Measurements from ENCODE around the gene PLXNB3.
"Not testable (repeated sequence)": the region's sequence is repeated elsewhere in the genome, so short reads cannot be mapped to it uniquely, and the experiment has no call there.

Gene PLXNB3

GRCh38 chrX:153763989-153764755 lies at the start of gene PLXNB3:
TSS of gene PLXNB3 (plus strand) at chrX:153764249. CDS start at chrX:153765536, 1,287 bp downstream.
- in situ Hi-C loops (cut with MboI; ENCODE audit: low sequenced_read_pairs): no loop called here

DNA sequence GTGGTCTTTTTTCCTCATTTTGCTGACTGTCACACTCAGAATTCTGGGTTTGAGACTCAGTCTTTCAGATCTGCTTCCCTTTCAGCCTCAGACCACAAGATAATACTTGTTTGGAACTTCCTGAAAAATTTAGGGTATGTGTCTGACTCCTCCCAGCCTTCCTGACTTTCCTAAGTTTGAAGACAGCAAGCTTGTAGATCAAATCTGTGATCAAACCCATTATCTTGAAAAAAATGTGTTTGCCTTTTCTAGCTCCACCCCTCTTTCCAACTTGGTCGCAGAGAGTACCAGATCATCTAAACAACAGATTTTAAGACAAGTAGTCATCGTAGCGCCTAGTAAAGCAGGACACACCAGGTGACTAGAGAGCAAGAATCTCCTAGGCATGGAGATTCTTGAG lies 49.8 kb upstream of the PLXNB3 start:
- in situ Hi-C loops (cut with MboI; ENCODE audit: low sequenced_read_pairs): no loop called here

- in situ Hi-C loops (cut with MboI; ENCODE audit: low sequenced_read_pairs): no loop called here
These were observed 46.6 kb upstream of the PLXNB3 start for GRCh38 chrX:153717445-153717844.

DNA sequence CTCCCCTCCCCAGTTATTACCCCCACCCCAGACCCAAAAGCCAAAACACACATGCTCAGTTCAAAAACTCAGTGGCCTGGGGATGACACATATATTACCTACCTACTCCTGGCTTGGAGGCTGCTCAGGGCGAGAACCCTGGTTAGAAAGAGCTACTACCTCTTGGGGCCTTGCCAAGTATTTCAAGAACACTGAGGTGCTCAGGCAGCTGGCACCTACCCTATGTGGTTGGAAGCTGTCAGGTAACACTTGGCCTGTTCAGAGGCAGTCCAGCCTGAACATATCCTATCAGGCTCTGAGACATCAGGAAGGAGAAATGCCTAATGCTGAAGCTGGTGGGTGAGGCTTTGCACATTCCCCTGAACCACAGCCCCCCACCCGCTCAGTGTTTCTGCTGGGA lies 44.8 kb upstream of the PLXNB3 start:
- in situ Hi-C loops (cut with MboI; ENCODE audit: low sequenced_read_pairs): no loop called here

GRCh38 chrX:153719701-153720100 lies 44.3 kb upstream of the PLXNB3 start:
- in situ Hi-C loops (cut with MboI; ENCODE audit: low sequenced_read_pairs): no loop called here

DNA sequence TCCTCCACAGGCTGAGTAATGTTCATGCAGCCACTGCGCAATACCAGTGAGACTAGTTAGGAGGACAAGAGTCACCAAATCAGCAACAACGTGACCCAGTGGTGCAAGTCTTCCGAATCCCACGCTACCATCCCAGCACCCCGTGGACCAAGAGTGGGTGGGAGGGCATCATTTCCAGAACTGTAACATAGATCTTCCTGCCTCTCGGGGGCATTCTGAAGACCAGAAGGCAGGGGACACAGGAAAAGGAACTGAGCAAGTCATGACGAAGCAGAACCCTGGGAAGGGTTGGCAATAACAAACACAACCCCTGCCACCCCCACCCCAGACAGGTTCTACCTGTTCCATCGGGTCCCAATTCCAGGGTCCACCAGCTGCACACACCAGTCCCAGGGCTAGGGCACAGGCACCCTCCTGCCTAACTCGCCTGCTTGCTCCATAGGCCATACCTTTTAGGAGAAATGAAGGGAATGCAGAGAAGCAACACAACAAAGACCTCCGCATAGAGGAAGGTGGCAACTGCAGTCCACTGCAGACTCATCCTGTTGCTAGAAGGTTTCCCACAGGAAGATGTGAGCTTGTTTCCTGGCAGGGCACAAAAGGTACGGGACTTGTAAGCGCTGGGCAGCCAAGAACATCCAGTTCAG lies 41.2 kb upstream of the PLXNB3 start:
- in situ Hi-C loops (cut with MboI; ENCODE audit: low sequenced_read_pairs): no loop called here

- in situ Hi-C loops (cut with MboI; ENCODE audit: low sequenced_read_pairs): no loop called here
These were observed 40.4 kb upstream of the PLXNB3 start for GRCh38 chrX:153723351-153724251.

- in situ Hi-C loops (cut with MboI; ENCODE audit: low sequenced_read_pairs): no loop called here
These were observed 39.6 kb upstream of the PLXNB3 start, which contains the start of the genes ABCD1 and BCAP31 for GRCh38 chrX:153724252-153725038. TSS of gene ABCD1 (plus strand) at chrX:153724856. CDS start at chrX:153725267, 411 bp downstream. TSS of gene BCAP31 (minus strand) at chrX:153724387. CDS start at chrX:153723244, 1,143 bp downstream.

- in situ Hi-C loops (cut with MboI; ENCODE audit: low sequenced_read_pairs): no loop called here
These were observed 38.8 kb upstream of the PLXNB3 start for GRCh38 chrX:153725039-153725831.

DNA sequence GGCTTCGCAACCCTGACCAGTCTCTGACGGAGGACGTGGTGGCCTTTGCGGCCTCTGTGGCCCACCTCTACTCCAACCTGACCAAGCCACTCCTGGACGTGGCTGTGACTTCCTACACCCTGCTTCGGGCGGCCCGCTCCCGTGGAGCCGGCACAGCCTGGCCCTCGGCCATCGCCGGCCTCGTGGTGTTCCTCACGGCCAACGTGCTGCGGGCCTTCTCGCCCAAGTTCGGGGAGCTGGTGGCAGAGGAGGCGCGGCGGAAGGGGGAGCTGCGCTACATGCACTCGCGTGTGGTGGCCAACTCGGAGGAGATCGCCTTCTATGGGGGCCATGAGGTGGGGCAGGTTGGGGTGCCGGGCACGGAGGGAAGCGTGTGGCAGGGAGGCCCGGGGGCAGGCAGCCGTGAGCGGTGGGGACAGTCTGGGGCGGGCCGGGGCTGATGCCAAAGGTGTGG lies 38.2 kb upstream of the PLXNB3 start:
- in situ Hi-C loops (cut with MboI; ENCODE audit: low sequenced_read_pairs): no loop called here

- in situ Hi-C loops (cut with MboI; ENCODE audit: low sequenced_read_pairs): no loop called here
These were observed 37.5 kb upstream of the PLXNB3 start for GRCh38 chrX:153726286-153727122.

DNA sequence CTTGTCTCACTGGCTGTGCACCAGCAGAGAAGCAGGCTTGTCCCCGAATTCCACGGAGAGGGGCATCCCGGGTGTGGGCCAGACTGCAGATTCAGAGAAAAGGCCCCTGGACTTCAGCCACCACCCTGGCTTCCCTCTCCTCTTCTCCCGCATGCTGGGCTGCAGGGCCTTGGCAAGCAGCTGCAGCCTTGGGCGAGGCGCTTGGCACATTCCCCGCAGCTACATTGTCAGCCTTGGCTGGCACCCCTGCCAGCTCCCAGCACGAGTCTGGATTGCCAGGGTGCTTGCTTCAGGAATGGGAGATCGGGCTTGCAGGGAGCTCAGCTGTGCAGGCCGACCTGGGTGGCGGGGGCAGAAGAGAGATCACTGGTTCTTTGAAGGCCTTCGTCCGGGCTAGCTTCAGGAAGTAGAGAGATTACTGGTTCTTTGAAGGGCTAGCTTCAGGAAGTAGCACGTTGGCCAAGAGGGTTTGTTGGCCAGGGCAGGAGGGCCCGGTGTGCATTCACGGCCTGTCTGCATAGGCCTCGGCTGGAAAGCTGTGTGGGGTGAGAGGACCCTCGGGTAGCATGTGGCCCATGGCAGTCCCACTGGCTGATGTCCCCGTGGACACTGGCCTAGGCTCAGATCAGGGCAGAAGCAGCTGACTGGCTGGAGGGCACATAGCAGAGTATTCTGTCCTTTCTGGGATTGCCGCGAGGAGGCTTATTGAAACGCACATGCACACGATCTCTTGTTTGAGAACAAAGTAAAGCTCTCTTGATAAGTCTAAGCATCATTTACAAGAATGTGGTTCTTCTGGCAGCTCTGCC lies 36.7 kb upstream of the PLXNB3 start:
- in situ Hi-C loops (cut with MboI; ENCODE audit: low sequenced_read_pairs): no loop called here

DNA sequence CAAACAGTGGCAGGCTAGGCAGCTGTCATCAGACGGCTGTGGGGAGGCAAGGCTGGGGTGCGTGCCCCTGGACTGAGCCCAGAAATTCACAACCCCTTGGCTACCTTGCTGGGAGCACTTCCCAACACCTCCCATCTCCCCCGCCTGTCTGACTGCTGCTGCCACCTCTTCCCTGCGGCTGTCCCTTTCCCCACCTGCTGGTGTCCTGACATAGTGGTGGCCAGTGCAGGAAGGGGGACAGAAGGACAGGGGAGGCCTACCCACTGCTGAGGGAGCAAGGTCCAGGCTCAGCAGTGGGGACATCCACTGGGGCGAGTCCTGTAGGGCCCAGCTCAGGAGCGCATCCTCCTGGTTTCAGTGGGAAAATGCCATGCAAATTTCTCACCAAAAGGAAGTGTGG lies 36.0 kb upstream of the PLXNB3 start:
- in situ Hi-C loops (cut with MboI; ENCODE audit: low sequenced_read_pairs): no loop called here

DNA sequence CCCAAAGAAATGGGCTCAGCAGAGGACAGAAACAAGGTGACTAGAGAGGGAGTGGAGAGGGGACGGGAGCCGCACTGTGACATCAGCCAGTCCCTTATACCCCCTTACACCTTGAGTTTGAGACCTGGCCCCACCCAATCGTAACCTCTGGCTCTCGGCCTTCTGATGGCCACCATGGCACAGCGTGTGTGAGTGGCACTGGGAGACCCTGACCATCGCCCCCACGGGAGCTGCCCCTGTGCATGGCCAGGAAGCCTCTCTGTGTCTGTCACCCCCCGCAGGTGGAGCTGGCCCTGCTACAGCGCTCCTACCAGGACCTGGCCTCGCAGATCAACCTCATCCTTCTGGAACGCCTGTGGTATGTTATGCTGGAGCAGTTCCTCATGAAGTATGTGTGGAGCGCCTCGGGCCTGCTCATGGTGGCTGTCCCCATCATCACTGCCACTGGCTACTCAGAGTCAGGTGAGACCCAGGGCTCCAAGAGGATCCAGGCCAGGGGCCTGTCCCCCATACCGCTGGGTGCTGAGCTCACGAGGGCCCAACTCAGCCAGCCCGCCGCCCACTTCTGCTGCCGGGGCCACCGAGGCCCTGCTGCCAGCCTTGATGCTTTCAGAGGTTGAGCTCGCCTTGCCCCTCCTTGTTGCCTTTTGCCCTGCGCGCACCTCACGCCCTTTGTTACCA lies 35.0 kb upstream of the PLXNB3 start:
- in situ Hi-C loops (cut with MboI; ENCODE audit: low sequenced_read_pairs): no loop called here

DNA sequence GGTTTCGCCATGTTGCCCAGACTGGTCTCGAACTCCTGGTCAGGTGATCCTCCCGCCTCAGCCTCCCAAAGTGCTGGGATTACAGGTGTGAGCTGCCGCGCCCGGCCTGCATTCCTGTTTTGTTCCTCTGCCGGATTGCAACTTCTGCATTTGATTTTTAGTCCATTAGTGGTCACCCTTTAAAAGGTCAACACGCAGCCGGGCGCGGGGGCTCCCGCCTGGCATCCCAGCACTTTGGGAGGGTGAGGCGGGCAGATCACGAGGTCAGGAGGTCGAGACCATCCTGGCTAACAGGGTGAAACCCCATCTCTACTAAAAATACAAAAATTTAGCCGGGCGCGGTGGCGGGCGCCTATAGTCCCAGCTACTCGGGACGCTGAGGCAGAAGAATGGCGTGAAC lies 33.9 kb upstream of the PLXNB3 start:
- in situ Hi-C loops (cut with MboI; ENCODE audit: low sequenced_read_pairs): not testable (repeated sequence)

DNA sequence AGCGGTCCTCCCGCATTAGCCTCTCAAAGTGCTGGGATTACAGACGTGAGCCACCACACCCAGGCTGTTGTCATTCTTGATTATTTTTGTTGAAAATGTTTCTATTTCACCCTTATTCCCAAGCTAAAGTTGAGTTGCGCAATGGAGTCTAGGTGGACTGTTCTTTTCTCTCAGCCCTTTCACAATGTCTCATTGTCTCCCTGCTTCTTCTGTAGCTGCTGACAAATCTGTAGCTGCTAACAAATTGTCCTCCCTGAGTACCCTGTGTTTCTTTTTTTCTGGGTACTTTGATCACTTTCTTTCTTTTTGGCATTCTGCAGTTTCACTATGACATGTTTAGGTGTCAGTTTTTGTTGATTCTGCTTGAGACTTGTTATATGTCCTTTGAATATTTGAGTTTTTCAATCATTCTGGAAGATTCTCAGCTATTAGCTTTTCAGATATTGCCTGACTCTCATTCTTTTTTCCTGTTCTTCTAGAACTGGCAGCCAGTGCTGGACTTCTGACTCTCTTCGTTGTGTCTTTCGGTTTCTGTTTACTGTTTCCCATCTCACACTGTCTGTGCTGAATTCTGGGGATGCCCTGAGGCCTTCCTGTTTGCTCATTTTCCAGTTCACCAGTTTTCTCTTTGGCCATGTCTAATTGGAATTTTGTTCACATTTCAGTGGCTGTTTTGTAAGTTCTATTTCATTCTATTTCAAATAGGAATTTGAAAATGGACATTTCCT lies 32.8 kb upstream of the PLXNB3 start:
- in situ Hi-C loops (cut with MboI; ENCODE audit: low sequenced_read_pairs): no loop called here

GRCh38 chrX:153731845-153732215 lies 32.2 kb upstream of the PLXNB3 start:
- in situ Hi-C loops (cut with MboI; ENCODE audit: low sequenced_read_pairs): no loop called here

Measured in hTERT RPE-1 (cell line).